Measurements from ENCODE around the gene DNAJC28.

DNAJC28 gene

DNA sequence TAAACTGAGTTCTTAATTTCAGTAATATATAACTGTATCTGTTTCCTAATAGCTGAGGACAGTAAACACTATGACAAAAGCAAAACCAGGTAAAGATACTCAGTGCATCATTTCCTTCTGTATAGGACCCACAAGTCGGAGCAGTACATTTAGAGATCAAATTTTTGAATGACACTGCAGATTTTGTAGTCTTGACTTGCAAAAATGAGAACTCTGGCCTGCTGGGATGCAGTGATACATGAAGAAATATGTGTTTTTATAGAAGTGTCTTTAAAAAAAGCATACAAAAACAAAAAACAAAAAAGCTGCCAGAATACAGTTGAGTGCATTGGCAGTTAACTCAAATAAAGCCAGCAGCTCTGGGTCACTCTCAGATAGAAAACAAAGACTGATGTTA, 31.4 kb upstream of the DNAJC28 start (continued):
- TF ChIP-seq, protein P1, sequence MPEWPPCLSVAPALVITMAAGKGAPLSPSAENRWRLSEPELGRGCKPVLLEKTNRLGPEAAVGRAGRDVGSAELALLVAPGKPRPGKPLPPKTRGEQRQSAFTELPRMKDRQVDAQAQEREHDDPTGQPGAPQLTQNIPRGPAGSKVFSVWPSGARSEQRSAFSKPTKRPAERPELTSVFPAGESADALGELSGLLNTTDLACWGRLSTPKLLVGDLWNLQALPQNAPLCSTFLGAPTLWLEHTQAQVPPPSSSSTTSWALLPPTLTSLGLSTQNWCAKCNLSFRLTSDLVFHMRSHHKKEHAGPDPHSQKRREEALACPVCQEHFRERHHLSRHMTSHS (tag by site-specific recombination; IDR thresholded peaks at IDR 0.05): no peak
- TF ChIP-seq KLF10 (tag by site-specific recombination; IDR thresholded peaks at IDR 0.05): no peak
- TF ChIP-seq REPIN1 (tag by site-specific recombination; IDR thresholded peaks at IDR 0.05; ENCODE audit: low read depth): no peak
- TF ChIP-seq ZNF677 (tag by site-specific recombination; IDR thresholded peaks at IDR 0.05): no peak
- TF ChIP-seq IKZF3 (tag by site-specific recombination; IDR thresholded peaks at IDR 0.05): no peak
- TF ChIP-seq OSR2 (tag by site-specific recombination; IDR thresholded peaks at IDR 0.05): no peak
- TF ChIP-seq ZNF16 (tag by site-specific recombination; IDR thresholded peaks at IDR 0.05; ENCODE audit: low read depth): no peak
- TF ChIP-seq ZNF112 (tag by site-specific recombination; IDR thresholded peaks at IDR 0.05): no peak
- TF ChIP-seq, protein P2, sequence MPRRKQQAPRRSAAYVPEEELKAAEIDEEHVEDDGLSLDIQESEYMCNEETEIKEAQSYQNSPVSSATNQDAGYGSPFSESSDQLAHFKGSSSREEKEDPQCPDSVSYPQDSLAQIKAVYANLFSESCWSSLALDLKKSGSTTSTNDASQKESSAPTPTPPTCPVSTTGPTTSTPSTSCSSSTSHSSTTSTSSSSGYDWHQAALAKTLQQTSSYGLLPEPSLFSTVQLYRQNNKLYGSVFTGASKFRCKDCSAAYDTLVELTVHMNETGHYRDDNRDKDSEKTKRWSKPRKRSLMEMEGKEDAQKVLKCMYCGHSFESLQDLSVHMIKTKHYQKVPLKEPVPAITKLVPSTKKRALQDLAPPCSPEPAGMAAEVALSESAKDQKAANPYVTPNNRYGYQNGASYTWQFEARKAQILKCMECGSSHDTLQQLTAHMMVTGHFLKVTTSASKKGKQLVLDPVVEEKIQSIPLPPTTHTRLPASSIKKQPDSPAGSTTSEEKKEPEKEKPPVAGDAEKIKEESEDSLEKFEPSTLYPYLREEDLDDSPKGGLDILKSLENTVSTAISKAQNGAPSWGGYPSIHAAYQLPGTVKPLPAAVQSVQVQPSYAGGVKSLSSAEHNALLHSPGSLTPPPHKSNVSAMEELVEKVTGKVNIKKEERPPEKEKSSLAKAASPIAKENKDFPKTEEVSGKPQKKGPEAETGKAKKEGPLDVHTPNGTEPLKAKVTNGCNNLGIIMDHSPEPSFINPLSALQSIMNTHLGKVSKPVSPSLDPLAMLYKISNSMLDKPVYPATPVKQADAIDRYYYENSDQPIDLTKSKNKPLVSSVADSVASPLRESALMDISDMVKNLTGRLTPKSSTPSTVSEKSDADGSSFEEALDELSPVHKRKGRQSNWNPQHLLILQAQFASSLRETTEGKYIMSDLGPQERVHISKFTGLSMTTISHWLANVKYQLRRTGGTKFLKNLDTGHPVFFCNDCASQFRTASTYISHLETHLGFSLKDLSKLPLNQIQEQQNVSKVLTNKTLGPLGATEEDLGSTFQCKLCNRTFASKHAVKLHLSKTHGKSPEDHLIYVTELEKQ (tag by site-specific recombination; IDR thresholded peaks at IDR 0.05; ENCODE audit: borderline replicate concordance): no peak
- no peak for TF ChIP-seq ZNF354C (tag by site-specific recombination; IDR thresholded peaks at IDR 0.05; ENCODE audit: borderline replicate concordance, low read depth)
- TF ChIP-seq ZNF175 (tag by site-specific recombination; IDR thresholded peaks at IDR 0.05): no peak

DNA sequence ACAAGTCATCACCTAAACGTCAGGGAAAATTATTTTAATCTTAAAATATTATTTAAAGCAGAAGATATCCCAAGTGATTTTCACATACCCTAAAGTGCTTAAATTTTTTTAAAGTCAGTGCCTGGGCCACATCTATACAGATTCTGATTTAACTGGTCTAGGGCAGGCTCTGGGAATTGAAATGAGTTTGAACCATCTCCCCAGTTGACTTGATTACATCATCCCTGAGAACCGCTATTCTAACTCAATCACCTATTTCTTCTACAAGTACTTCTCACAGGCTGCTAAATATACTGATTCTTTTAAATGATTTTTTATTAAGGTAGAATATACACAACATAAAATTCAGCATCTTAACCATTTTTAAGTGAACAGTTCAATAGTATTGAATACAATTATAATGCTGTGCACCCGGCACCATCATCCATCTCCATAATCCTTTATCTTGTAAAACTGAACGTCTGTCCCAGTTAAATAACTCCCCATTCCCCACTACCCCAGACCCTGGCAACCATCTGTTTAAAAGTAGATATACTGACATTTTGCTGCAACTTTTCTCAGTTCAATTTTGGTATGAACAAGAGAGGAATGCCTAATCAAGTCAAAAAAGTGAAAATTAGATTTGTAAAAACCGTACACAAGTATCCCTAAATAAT, 30.9 kb upstream of the DNAJC28 start:
- POLR2A ChIA-PET: interaction anchor here (0.6 kb wide), 1 partner anchor 72 kb away, joined by 4 read pairs; no protein-coding TSS in a partner anchor
- Histone ChIP-seq H3K36me3 (ENCODE audit: control insufficient read depth in 2 of 2, insufficient read depth in 1 of 2, low read length in 2 of 2) (peaks cover 75 to 79% of the 10 kb centered on the region in 2 experiments), H3K9me3 (ENCODE audit: control insufficient read depth, insufficient read depth, low read depth, low read length) (no peaks in the 10 kb centered on the region), H3K4me1 (ENCODE audit: control insufficient read depth, insufficient read depth, low read length) (no peaks in the 10 kb centered on the region), H3K4me3 (ENCODE audit: low read depth, low read length) (no peak overlapping the region), H3K27ac (ENCODE audit: extremely low read depth, low read depth, low read length) (no peak overlapping the region)
- no peak for TF ChIP-seq ZNF426 (tag by site-specific recombination; IDR thresholded peaks at IDR 0.05)
- TF ChIP-seq, protein P3, sequence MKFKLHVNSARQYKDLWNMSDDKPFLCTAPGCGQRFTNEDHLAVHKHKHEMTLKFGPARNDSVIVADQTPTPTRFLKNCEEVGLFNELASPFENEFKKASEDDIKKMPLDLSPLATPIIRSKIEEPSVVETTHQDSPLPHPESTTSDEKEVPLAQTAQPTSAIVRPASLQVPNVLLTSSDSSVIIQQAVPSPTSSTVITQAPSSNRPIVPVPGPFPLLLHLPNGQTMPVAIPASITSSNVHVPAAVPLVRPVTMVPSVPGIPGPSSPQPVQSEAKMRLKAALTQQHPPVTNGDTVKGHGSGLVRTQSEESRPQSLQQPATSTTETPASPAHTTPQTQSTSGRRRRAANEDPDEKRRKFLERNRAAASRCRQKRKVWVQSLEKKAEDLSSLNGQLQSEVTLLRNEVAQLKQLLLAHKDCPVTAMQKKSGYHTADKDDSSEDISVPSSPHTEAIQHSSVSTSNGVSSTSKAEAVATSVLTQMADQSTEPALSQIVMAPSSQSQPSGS (tag by site-specific recombination; IDR thresholded peaks at IDR 0.05; ENCODE audit: low read depth): peak; percentile 48
- 0 out of 2 replicates have a peak, but pooled peaks have one; percentile 15 for TF ChIP-seq ZBTB17 (tag by site-specific recombination; IDR thresholded peaks at IDR 0.05)
- TF ChIP-seq KLF8 (tag by site-specific recombination; IDR thresholded peaks at IDR 0.05): no peak
- CTCF ChIA-PET: no interaction called here

DNA sequence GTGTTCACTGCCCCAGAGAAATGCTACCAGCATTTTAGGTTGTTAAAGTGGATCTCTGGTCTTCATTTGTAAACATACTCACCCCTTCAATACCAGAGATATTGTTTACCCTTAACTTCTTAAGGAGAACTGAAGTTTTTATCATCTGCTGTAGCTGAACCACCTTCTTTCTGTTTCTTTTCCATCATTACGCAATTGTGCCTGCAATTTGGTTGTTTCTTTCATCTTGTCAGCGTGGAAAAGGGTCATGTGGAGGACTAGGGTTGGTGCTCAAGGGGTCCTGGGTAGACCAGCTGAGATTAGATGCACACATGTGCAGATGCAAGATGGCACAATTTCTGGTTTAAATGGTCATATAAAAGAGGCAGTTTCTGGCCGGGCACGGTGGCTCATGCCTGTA, 27.4 kb upstream of the DNAJC28 start:
- no peaks in the 10 kb centered on the region for H3K9me3 ChIP-seq (ENCODE audit: control insufficient read depth, insufficient read depth, low read depth, low read length)
- no peak overlapping the region for H3K4me3 ChIP-seq (ENCODE audit: low read depth, low read length)
- no peak overlapping the region for H3K27ac ChIP-seq (ENCODE audit: extremely low read depth, low read depth, low read length)
- POLR2A ChIA-PET: interaction anchor here (1.3 kb wide), 1 partner anchor 13 kb away, joined by 8 read pairs; no protein-coding TSS in a partner anchor
- peaks cover 78 to 83% of the 10 kb centered on the region in 2 experiments for H3K36me3 ChIP-seq (ENCODE audit: control insufficient read depth in 2 of 2, insufficient read depth in 1 of 2, low read length in 2 of 2)
- CTCF ChIA-PET: interaction anchor here (0.6 to 0.7 kb wide), 2 partner anchors 94 to 354 kb away, joined by 3 read pairs; no protein-coding TSS in a partner anchor
- no peaks in the 10 kb centered on the region for H3K4me1 ChIP-seq (ENCODE audit: control insufficient read depth, insufficient read depth, low read length)
- TF ChIP-seq, protein P4, sequence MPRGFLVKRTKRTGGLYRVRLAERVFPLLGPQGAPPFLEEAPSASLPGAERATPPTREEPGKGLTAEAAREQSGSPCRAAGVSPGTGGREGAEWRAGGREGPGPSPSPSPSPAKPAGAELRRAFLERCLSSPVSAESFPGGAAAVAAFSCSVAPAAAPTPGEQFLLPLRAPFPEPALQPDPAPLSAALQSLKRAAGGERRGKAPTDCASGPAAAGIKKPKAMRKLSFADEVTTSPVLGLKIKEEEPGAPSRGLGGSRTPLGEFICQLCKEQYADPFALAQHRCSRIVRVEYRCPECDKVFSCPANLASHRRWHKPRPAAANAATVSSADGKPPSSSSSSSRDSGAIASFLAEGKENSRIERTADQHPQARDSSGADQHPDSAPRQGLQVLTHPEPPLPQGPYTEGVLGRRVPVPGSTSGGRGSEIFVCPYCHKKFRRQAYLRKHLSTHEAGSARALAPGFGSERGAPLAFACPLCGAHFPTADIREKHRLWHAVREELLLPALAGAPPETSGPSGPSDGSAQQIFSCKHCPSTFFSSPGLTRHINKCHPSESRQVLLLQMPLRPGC (tag by site-specific recombination; IDR thresholded peaks at IDR 0.05): no peak
- TF ChIP-seq KLF9 (tag by site-specific recombination; IDR thresholded peaks at IDR 0.05; ENCODE audit: low read depth) (no peak), ZNF112 (tag by site-specific recombination; IDR thresholded peaks at IDR 0.05) (no peak)
- TF ChIP-seq, protein P5, sequence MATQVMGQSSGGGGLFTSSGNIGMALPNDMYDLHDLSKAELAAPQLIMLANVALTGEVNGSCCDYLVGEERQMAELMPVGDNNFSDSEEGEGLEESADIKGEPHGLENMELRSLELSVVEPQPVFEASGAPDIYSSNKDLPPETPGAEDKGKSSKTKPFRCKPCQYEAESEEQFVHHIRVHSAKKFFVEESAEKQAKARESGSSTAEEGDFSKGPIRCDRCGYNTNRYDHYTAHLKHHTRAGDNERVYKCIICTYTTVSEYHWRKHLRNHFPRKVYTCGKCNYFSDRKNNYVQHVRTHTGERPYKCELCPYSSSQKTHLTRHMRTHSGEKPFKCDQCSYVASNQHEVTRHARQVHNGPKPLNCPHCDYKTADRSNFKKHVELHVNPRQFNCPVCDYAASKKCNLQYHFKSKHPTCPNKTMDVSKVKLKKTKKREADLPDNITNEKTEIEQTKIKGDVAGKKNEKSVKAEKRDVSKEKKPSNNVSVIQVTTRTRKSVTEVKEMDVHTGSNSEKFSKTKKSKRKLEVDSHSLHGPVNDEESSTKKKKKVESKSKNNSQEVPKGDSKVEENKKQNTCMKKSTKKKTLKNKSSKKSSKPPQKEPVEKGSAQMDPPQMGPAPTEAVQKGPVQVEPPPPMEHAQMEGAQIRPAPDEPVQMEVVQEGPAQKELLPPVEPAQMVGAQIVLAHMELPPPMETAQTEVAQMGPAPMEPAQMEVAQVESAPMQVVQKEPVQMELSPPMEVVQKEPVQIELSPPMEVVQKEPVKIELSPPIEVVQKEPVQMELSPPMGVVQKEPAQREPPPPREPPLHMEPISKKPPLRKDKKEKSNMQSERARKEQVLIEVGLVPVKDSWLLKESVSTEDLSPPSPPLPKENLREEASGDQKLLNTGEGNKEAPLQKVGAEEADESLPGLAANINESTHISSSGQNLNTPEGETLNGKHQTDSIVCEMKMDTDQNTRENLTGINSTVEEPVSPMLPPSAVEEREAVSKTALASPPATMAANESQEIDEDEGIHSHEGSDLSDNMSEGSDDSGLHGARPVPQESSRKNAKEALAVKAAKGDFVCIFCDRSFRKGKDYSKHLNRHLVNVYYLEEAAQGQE (tag by site-specific recombination; IDR thresholded peaks at IDR 0.05): no peak
- TF ChIP-seq, protein P6, sequence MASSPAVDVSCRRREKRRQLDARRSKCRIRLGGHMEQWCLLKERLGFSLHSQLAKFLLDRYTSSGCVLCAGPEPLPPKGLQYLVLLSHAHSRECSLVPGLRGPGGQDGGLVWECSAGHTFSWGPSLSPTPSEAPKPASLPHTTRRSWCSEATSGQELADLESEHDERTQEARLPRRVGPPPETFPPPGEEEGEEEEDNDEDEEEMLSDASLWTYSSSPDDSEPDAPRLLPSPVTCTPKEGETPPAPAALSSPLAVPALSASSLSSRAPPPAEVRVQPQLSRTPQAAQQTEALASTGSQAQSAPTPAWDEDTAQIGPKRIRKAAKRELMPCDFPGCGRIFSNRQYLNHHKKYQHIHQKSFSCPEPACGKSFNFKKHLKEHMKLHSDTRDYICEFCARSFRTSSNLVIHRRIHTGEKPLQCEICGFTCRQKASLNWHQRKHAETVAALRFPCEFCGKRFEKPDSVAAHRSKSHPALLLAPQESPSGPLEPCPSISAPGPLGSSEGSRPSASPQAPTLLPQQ (tag by site-specific recombination; IDR thresholded peaks at IDR 0.05): no peak
